A549 (cell line): ENCODE data around the gene KRTAP10-7. TPM values are rescaled to one million over a fixed set of nuclear protein-coding genes. Genes with fewer than 3 reads are reported as not detected.

Experiments
- ATAC-seq, 2 experiments: fragments of 200-7000 bp in 1 of 2; fragments of >200 bp in 1 of 2; cut with Nextera tagmentation in 1 of 2; cut with Tn5 transposase in 1 of 2; 3 replicates each; pipeline versions ENCODE4 v1.8.0 to v1.9.1; 2018 to 2020; ENCODE audit warnings: mild to moderate bottlenecking in 1 of 2, moderate library complexity in 1 of 2
- CTCF ChIA-PET: fragments of 300-600 bp; sonication (Branson Sonifier 250); formaldehyde crosslinking; extraction: SDS; loops from one replicate; lab custom pipeline; 2021; ENCODE audit warnings: antibody characterized with exemption, inconsistent platforms; lab: Yijun Ruan, JAX
- POLR2A ChIA-PET: fragments of 350-600 bp; formaldehyde crosslinking; extraction: SDS; loops from one replicate; lab custom pipeline; 2021; ENCODE audit warnings: antibody characterized with exemption, inconsistent platforms; lab: Yijun Ruan, JAX
- DNase-seq, 2 experiments: peaks; one replicate each; pipeline versions ENCODE4 v3.0.0 to v3.0.0-alpha.2; 2011 to 2016; ENCODE audit warnings: low read depth in 1 of 2, low spot score in 1 of 2
- FAIRE-seq: peaks from 2 replicates; lab custom pipeline; 2011; peaks lifted over from hg19 to GRCh38; lab: Jason Lieb, UNC
- H3K27ac ChIP-seq, 2 experiments: fragments of >200 bp; sonication (Bioruptor Twin); formaldehyde crosslinking; 3 replicates each; pipeline ENCODE4 v1.5.1; 2016 to 2017
- H3K4me1 ChIP-seq: fragments of >200 bp; sonication (Bioruptor Twin); formaldehyde crosslinking; 3 replicates; pipeline ENCODE4 v1.6.1; 2016
- H3K4me2 ChIP-seq: fragments of >200 bp; sonication (Bioruptor Twin); formaldehyde crosslinking; 3 replicates; pipeline ENCODE4 v1.6.1; 2016
- H3K4me3 ChIP-seq: fragments of >200 bp; sonication (Bioruptor Twin); formaldehyde crosslinking; 3 replicates; pipeline ENCODE4 v1.5.1; 2016
- H3K9me3 ChIP-seq: fragments of >200 bp; sonication (Bioruptor Twin); formaldehyde crosslinking; 3 replicates; pipeline ENCODE4 v1.6.1; 2016
- CBX8 ChIP-seq: fragments of 200-600 bp; sonication (generic); IDR thresholded peaks from 2 replicates; pipeline ENCODE4 v1.6.1; 2016
- CEBPB ChIP-seq, 2 experiments: fragments of >200 bp in 1 of 2; sonication (Bioruptor Twin) in 1 of 2; formaldehyde crosslinking in 1 of 2; IDR thresholded peaks; 2 replicates each; pipeline ENCODE4 v1.6.1; 2012 to 2016
- FOSB ChIP-seq: fragments of 250-450 bp; sonication (Bioruptor Pico); IDR thresholded peaks from 2 replicates; pipeline ENCODE4 v1.5.0; 2020; ENCODE audit warnings: mild to moderate bottlenecking, moderate library complexity
- GATA3 ChIP-seq: IDR thresholded peaks from 2 replicates; pipeline ENCODE4 v1.6.1; 2012; ENCODE audit warnings: borderline replicate concordance
- HDAC2 ChIP-seq: fragments of 200-600 bp; sonication (generic); IDR thresholded peaks from 2 replicates; pipeline ENCODE4 v1.6.1; 2016
- HES2 ChIP-seq: fragments of >200 bp; sonication (Bioruptor Twin); formaldehyde crosslinking; IDR thresholded peaks from 2 replicates; pipeline ENCODE4 v1.6.1; 2016
- HOXB5 ChIP-seq: fragments of 250-450 bp; sonication (Bioruptor Pico); IDR thresholded peaks from 2 replicates; pipeline ENCODE4 v1.5.0; 2020; ENCODE audit warnings: mild to moderate bottlenecking, moderate library complexity
- JUN ChIP-seq, 2 experiments: fragments of >200 bp; sonication (Bioruptor Twin); formaldehyde crosslinking; IDR thresholded peaks; 2 replicates in 1 of 2; 3 replicates in 1 of 2; pipeline ENCODE4 v1.6.1; 2016 to 2017
- JUNB ChIP-seq: fragments of >200 bp; sonication (Bioruptor Twin); formaldehyde crosslinking; IDR thresholded peaks from 2 replicates; pipeline ENCODE4 v1.6.1; 2016
- KDM5A ChIP-seq: fragments of 200-600 bp; sonication (generic); IDR thresholded peaks from 2 replicates; pipeline ENCODE4 v1.6.1; 2016; ENCODE audit warnings: antibody characterized with exemption, mild to moderate bottlenecking
- MAX ChIP-seq: IDR thresholded peaks from 2 replicates; pipeline ENCODE4 v1.6.1; 2012
- MYC ChIP-seq: IDR thresholded peaks from 2 replicates; pipeline ENCODE4 v1.6.1; 2012; ENCODE audit warnings: mild to moderate bottlenecking, inconsistent platforms, low read length, improper control_type of control experiment, borderline replicate concordance
- NFE2L2 ChIP-seq: fragments of 150-350 bp; conservative IDR thresholded peaks from 2 replicates; pipeline ENCODE4 v1.6.1; 2014; ENCODE audit warnings: low read length
- NPAS2 ChIP-seq: fragments of 250-450 bp; sonication (Bioruptor Pico); IDR thresholded peaks from 2 replicates; pipeline ENCODE4 v1.8.0; 2022; ENCODE audit warnings: mild to moderate bottlenecking, moderate library complexity, borderline replicate concordance
- PBX3 ChIP-seq: IDR thresholded peaks from 2 replicates; pipeline ENCODE4 v1.6.1; 2012
- RARB ChIP-seq: fragments of 250-450 bp; sonication (Bioruptor Pico); IDR thresholded peaks from 2 replicates; pipeline ENCODE4 v1.8.0; 2021; ENCODE audit warnings: mild to moderate bottlenecking, moderate library complexity
- REST ChIP-seq: fragments of 200-600 bp; sonication (generic); IDR thresholded peaks from 2 replicates; pipeline ENCODE4 v1.6.1; 2016; ENCODE audit warnings: antibody characterized with exemption, mild to moderate bottlenecking, moderate library complexity
- SREBF2 ChIP-seq: fragments of 450-650 bp; IDR thresholded peaks from 2 replicates; pipeline ENCODE4 v1.6.1; 2014; ENCODE audit warnings: mild to moderate bottlenecking, moderate library complexity
- TP53 ChIP-seq: fragments of 250-450 bp; sonication (Bioruptor Pico); IDR thresholded peaks from 2 replicates; pipeline ENCODE4 v1.5.0; 2021; ENCODE audit warnings: mild to moderate bottlenecking, moderate library complexity
- USF2 ChIP-seq: fragments of 450-650 bp; IDR thresholded peaks from 2 replicates; pipeline ENCODE4 v1.6.1; 2014; ENCODE audit warnings: antibody characterized with exemption
- ZC3H11A ChIP-seq: fragments of 450-650 bp; IDR thresholded peaks from 2 replicates; pipeline ENCODE4 v1.6.1; 2014; ENCODE audit warnings: antibody characterized with exemption, mild to moderate bottlenecking
- ZFP36 ChIP-seq: fragments of 450-650 bp; IDR thresholded peaks from 2 replicates; pipeline ENCODE4 v1.6.1; 2014; ENCODE audit warnings: borderline replicate concordance; ENCODE audit not compliant: partially characterized antibody
- ZSCAN20 ChIP-seq: fragments of 250-450 bp; sonication (Bioruptor Pico); IDR thresholded peaks from 2 replicates; pipeline ENCODE4 v1.8.0; 2022; ENCODE audit warnings: mild to moderate bottlenecking, moderate library complexity
- WGBS: methylation state at CpG from one replicate; pipeline ENCODE4 v1.1.6; 2017; ENCODE audit errors: missing lambda C conversion rate; 5-methylcytosine and 5-hydroxymethylcytosine counted together
- polyA plus RNA-seq, 4 experiments: library from polyadenylated mRNA; depleted of rRNA in 3 of 4; stranded (reverse); fragments of >200 nt; fragmentation: RNase III in 1 of 4; extraction: RNeasy Plus Mini Kit Qiagen cat#74134 plus additional on column Dnase treatment in 1 of 4; gene quantifications; 2 replicates in 3 of 4; 3 replicates in 1 of 4; pipeline ENCODE4 v1.2.3, GENCODE V29; 2011 to 2017
- TF ChIP-seq, protein P1 (sequence below): fragments of >200 bp; sonication (Bioruptor Twin); formaldehyde crosslinking; IDR thresholded peaks from 3 replicates; pipeline ENCODE4 v1.6.1; 2016

Gene KRTAP10-7
- polyA plus RNA-seq, 2 of the 4 experiments (the other 2 are of a cell fraction): not detected

DNA sequence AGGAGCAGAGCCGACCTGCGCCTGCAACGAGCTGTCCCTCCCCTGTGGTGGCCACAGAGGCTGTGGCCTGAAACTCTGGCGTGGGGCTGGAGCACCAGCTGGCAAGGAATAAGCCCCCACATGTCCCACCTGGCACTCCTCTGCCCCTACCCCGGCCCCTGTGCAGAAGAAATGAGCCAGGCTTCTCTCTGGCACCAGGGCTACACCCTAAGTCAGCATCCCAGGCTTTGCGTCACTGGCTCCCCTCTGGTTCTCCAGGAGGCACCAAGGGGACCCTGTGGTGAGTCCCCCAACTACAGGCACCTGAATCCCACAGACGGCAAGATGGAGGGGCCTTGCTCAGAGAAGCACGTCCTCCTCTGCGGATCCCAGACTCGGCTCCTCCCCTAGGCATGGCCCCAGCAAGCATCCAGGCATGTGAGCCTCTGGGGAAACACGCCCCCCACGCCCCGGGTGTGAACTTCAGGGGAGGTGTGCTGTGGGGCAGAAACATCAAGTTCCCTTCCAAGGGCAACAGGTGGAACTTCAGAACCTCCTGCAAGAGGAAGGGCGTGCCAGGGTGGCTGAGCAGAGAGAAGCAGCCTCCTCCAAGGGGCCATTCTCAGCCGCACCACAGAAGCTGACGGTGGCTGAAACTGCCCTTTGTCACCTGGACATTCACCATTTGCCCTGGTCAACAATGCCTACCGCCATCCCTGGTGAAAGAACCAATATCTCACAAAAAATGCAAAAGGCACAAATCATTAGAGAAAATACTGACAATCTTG is 2.9 kb downstream of the KRTAP10-7 start:
- no peak for FAIRE-seq
- WGBS: 18% methylated on average over 10 of the region's 17 CpGs
- POLR2A ChIA-PET: no interaction called here
- TF ChIP-seq NFE2L2: no peak
- TF ChIP-seq TP53 (CRISPR knock-in tag): no peak
- no peak for TF ChIP-seq USF2
- no peak for TF ChIP-seq FOSB (CRISPR knock-in tag)
- TF ChIP-seq PBX3: no peak
- no peak for TF ChIP-seq GATA3
- no peak for TF ChIP-seq HOXB5 (CRISPR knock-in tag)
- TF ChIP-seq, protein P1, sequence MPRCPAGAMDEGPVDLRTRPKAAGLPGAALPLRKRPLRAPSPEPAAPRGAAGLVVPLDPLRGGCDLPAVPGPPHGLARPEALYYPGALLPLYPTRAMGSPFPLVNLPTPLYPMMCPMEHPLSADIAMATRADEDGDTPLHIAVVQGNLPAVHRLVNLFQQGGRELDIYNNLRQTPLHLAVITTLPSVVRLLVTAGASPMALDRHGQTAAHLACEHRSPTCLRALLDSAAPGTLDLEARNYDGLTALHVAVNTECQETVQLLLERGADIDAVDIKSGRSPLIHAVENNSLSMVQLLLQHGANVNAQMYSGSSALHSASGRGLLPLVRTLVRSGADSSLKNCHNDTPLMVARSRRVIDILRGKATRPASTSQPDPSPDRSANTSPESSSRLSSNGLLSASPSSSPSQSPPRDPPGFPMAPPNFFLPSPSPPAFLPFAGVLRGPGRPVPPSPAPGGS: no peak
- no peak for TF ChIP-seq CEBPB (IDR thresholded peaks at IDR 0.05)
- no peak for TF ChIP-seq RARB (CRISPR knock-in tag)
- TF ChIP-seq CBX8: no peak
- no peak for TF ChIP-seq HDAC2
- no peak for TF ChIP-seq SREBF2
- no peak for TF ChIP-seq JUN (IDR thresholded peaks at IDR 0.05)
- TF ChIP-seq MAX: no peak
- TF ChIP-seq, all 56 proteins: peak for 0
- ATAC-seq (no peak), DNase-seq (no peak)
- Histone ChIP-seq H3K4me1 (no peaks in the 10 kb centered on the region), H3K27ac (no peak overlapping the region), H3K9me3 (no peaks in the 10 kb centered on the region), H3K4me3 (no peak overlapping the region), H3K4me2 (no peak overlapping the region)
- CTCF ChIA-PET: no interaction called here

- Histone ChIP-seq H3K9me3 (no peaks in the 10 kb centered on the region), H3K4me3 (no peak overlapping the region), H3K4me1 (no peaks in the 10 kb centered on the region), H3K27ac (no peak overlapping the region), H3K4me2 (no peak overlapping the region)
- CTCF ChIA-PET: no interaction called here
- FAIRE-seq (no peak), DNase-seq (no peak), ATAC-seq (no peak)
- 18% methylated on average over 7 of the region's 8 CpGs for WGBS
- POLR2A ChIA-PET: no interaction called here
- TF ChIP-seq NPAS2 (CRISPR knock-in tag): no peak
These were observed 3.5 kb downstream of the KRTAP10-7 start for GRCh38 chr21:44603911-44604310.

GRCh38 chr21:44606495-44606894 is 6.1 kb downstream of the KRTAP10-7 start:
- Histone ChIP-seq H3K4me3 (no peak overlapping the region), H3K9me3 (peaks cover 3% of the 10 kb centered on the region; the same call in 1 of the 3 replicates), H3K27ac (no peak overlapping the region), H3K4me1 (no peaks in the 10 kb centered on the region), H3K4me2 (no peak overlapping the region)
- FAIRE-seq: no peak
- WGBS: 44% methylated on average over 4 of the region's 4 CpGs
- ChIA-PET POLR2A (no interaction called here), CTCF (no interaction called here)
- ATAC-seq: no peak
- TF ChIP-seq KDM5A (no peak), ZC3H11A (no peak), HES2 (no peak), JUNB (no peak), REST (no peak), RARB (CRISPR knock-in tag) (no peak), ZFP36 (no peak), ZSCAN20 (CRISPR knock-in tag) (no peak), SREBF2 (no peak), MYC (no peak)
- DNase-seq: no peak
